Astrocyte (in vitro differentiated cells and primary cell): Measurements from ENCODE around the gene CENPF. TPM values are rescaled to one million over a fixed set of nuclear protein-coding genes. Genes with fewer than 3 reads are reported as not detected.
A peak's percentile ranks its signal among the peaks of the same experiment; 100 is the strongest.

ENCODE experiments used
- DNase-seq: peaks from one replicate; pipeline ENCODE4 v3.0.0-alpha.2; 2010; ENCODE audit warnings: low read depth
- FAIRE-seq: peaks from 2 replicates; lab custom pipeline; 2011; peaks lifted over from hg19 to GRCh38; lab: Jason Lieb, UNC
- H2AFZ ChIP-seq: 2 replicates; pipeline ENCODE4 v1.6.0; 2012; ENCODE audit warnings: low read depth, low read length, inconsistent platforms
- H3K27ac ChIP-seq: 2 replicates; pipeline ENCODE4 v1.5.1; 2011; ENCODE audit warnings: low read depth, low read length, inconsistent platforms
- H3K27me3 ChIP-seq: 2 replicates; pipeline ENCODE4 v1.6.0; 2011; ENCODE audit warnings: low read length, inconsistent platforms; ENCODE audit not compliant: insufficient read depth
- H3K36me3 ChIP-seq: 2 replicates; pipeline ENCODE4 v1.5.1; 2011; ENCODE audit warnings: low read length, inconsistent platforms; ENCODE audit not compliant: insufficient read depth
- H3K4me1 ChIP-seq: 2 replicates; pipeline ENCODE4 v1.5.1; 2011; ENCODE audit warnings: low read length, inconsistent platforms; ENCODE audit not compliant: insufficient read depth
- H3K4me2 ChIP-seq: 2 replicates; pipeline ENCODE4 v1.6.0; 2012; ENCODE audit warnings: low read length, inconsistent platforms
- H3K4me3 ChIP-seq: 2 replicates; pipeline ENCODE4 v1.5.1; 2011; ENCODE audit warnings: low read depth, mild to moderate bottlenecking, low read length, inconsistent platforms; ENCODE audit not compliant: insufficient read depth
- H3K79me2 ChIP-seq: 2 replicates; pipeline ENCODE4 v1.6.0; 2012; ENCODE audit warnings: mild to moderate bottlenecking, low read length, inconsistent platforms; ENCODE audit not compliant: insufficient read depth
- H3K9ac ChIP-seq: 2 replicates; pipeline ENCODE4 v1.6.0; 2012; ENCODE audit warnings: mild to moderate bottlenecking, low read length, inconsistent platforms
- H3K9me3 ChIP-seq: 2 replicates; pipeline ENCODE4 v1.5.1; 2012; ENCODE audit warnings: low read depth, mild to moderate bottlenecking, low read length, inconsistent platforms; ENCODE audit not compliant: insufficient read depth
- H4K20me1 ChIP-seq: 2 replicates; pipeline ENCODE4 v1.6.0; 2012; ENCODE audit warnings: low read length, inconsistent platforms; ENCODE audit not compliant: insufficient read depth
- H3K27ac Mint-ChIP-seq: one replicate; pipeline ENCODE4 v1.8.0; 2021; ENCODE audit warnings: mild to moderate bottlenecking, mixed read lengths; ENCODE audit not compliant: unreplicated experiment
- H3K27me3 Mint-ChIP-seq: one replicate; pipeline ENCODE4 v1.8.0; 2021; ENCODE audit warnings: low read depth, mixed read lengths; ENCODE audit not compliant: unreplicated experiment
- H3K36me3 Mint-ChIP-seq: one replicate; pipeline ENCODE4 v1.8.0; 2021; ENCODE audit warnings: low read depth, mixed read lengths; ENCODE audit not compliant: unreplicated experiment
- H3K4me1 Mint-ChIP-seq: one replicate; pipeline ENCODE4 v1.8.0; 2021; ENCODE audit warnings: low read depth, mixed read lengths; ENCODE audit not compliant: unreplicated experiment
- H3K4me3 Mint-ChIP-seq: one replicate; pipeline ENCODE4 v1.8.0; 2021; ENCODE audit warnings: mild to moderate bottlenecking, moderate library complexity, mixed read lengths; ENCODE audit not compliant: unreplicated experiment
- H3K9me3 Mint-ChIP-seq: one replicate; pipeline ENCODE4 v1.8.0; 2021; ENCODE audit warnings: mild to moderate bottlenecking, mixed read lengths; ENCODE audit not compliant: unreplicated experiment
- EZH2 ChIP-seq: IDR thresholded peaks from 2 replicates; pipeline ENCODE4 v1.6.1; 2012; ENCODE audit warnings: mild to moderate bottlenecking, low read length, inconsistent platforms; ENCODE audit not compliant: insufficient read depth
- total RNA-seq: library from RNA; stranded (reverse); gene quantifications from 2 replicates; pipeline ENCODE4 v1.2.1, GENCODE V29; 2021
- TF ChIP-seq, protein P1 (sequence below): IDR thresholded peaks from 2 replicates; pipeline ENCODE4 v1.5.1; 2011; ENCODE audit warnings: low read depth, mild to moderate bottlenecking, inconsistent platforms, low read length, moderate library complexity; ENCODE audit not compliant: insufficient read depth

CENPF gene
- total RNA-seq, 1 donor from 2014 or later, result 22.9 TPM

DNA sequence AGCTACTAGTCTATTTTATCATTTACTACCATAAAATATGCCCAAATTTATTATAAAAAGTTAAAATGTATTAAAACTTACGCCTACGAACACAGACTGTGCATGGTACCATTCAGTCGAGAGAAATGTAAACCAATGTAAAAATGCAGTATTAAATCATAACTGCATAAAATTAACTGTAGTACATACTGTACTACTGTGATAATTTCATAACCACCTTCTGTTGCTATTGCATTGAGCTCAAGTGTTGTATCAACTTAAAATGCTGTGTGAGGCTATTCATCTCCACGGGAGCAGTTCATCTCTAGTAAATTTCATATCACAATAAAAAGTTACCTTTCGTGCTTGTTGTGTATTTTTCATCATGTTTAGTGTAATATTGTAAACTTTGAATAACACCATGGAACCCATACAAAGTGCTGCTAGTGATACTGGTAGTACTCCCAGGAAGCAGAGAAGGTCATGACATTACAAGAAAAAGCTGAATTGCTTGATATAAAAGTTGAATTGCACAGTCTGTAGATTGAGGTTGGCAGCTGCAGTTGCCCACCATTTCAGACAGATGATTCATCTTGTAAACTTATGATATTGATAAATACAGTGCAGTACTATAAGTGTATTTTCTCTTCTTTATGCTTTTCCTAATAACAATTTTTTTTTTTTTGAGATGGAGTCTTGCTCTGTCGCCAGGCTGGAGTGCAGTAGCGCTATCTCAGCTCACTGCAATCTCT, 19.0 kb upstream of the CENPF start:
- no peaks in the 10 kb centered on the region for H3K27me3 Mint-ChIP-seq
- H3K9me3 Mint-ChIP-seq, result no peaks in the 10 kb centered on the region
- no peak for TF ChIP-seq EZH2
- TF ChIP-seq, protein P1, sequence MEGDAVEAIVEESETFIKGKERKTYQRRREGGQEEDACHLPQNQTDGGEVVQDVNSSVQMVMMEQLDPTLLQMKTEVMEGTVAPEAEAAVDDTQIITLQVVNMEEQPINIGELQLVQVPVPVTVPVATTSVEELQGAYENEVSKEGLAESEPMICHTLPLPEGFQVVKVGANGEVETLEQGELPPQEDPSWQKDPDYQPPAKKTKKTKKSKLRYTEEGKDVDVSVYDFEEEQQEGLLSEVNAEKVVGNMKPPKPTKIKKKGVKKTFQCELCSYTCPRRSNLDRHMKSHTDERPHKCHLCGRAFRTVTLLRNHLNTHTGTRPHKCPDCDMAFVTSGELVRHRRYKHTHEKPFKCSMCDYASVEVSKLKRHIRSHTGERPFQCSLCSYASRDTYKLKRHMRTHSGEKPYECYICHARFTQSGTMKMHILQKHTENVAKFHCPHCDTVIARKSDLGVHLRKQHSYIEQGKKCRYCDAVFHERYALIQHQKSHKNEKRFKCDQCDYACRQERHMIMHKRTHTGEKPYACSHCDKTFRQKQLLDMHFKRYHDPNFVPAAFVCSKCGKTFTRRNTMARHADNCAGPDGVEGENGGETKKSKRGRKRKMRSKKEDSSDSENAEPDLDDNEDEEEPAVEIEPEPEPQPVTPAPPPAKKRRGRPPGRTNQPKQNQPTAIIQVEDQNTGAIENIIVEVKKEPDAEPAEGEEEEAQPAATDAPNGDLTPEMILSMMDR, result no peak
- Histone ChIP-seq H4K20me1 (no peaks in the 10 kb centered on the region), H3K9me3 (no peaks in the 10 kb centered on the region), H3K9ac (no peak overlapping the region), H3K27ac (no peak overlapping the region), H3K4me3 (no peak overlapping the region), H3K36me3 (no peaks in the 10 kb centered on the region), H3K79me2 (no peaks in the 10 kb centered on the region), H3K27me3 (no peaks in the 10 kb centered on the region), H3K4me2 (no peak overlapping the region), H2AFZ (no peak overlapping the region), H3K4me1 (peaks cover 17% of the 10 kb centered on the region)
- FAIRE-seq, result no peak
- DNase-seq, result no peak
- peaks cover 26% of the 10 kb centered on the region for H3K4me1 Mint-ChIP-seq
- H3K4me3 Mint-ChIP-seq, result no peak overlapping the region
- no peaks in the 10 kb centered on the region for H3K36me3 Mint-ChIP-seq
- H3K27ac Mint-ChIP-seq, result peak overlapping the region; percentile 81

DNA sequence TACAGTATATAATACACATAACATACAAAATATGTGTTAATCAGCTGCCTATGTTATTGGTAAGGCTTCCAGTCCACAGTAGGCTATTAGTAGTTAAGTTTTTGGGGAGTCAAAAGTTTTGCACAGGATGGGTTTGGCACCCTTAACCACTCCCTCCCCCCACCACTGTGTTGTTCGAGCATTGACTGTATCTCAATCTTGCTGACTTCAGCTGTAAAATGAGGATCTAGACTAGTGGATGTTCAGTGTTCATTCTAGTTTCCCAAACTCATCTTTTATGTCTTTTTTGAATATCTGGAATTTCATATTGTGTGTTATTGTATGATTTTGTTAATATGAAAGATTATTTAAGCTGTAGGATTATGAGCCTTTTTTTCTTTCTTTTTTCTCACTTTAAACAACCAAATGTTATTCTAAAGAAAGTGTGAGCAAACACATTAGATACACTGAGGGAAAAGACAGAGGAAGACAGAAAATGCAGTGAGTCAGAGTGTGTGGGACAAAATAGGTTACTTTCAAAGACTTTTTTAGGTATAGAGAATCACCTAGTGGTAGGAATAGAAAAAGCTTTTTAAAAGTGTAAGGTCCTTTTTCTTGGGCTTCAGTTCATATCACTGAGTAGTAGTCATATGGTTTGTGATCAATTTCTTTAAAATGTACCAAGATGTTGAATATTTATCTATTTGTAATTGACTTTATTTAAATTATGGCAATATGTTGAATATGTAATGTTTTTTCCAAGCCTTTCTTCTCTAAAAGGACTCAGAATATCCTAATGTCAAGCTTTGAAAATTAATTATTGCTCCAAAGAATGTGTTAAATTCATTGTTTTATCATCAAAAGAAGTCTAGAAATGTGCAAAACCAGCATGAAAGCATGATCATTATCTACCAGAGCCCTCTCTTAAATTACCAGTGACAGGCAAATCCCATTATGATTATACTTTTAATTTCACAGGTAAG, 17.9 kb upstream of the CENPF start:
- H3K4me3 Mint-ChIP-seq, result no peak overlapping the region
- DNase-seq (peak; percentile 60), FAIRE-seq (peak; percentile 58)
- H3K27me3 ChIP-seq, result no peaks in the 10 kb centered on the region
- H3K4me3 ChIP-seq, result no peak overlapping the region
- TF ChIP-seq, protein P1, result peak; percentile 93
- TF ChIP-seq EZH2, result no peak
- H3K9me3 ChIP-seq, result no peaks in the 10 kb centered on the region
- peak overlapping the region; percentile 81 for H3K27ac Mint-ChIP-seq
- peaks cover 17% of the 10 kb centered on the region for H3K4me1 ChIP-seq
- H3K27ac ChIP-seq, result peak overlapping the region; percentile 11
- no peaks in the 10 kb centered on the region for H3K79me2 ChIP-seq
- no peaks in the 10 kb centered on the region for H3K36me3 Mint-ChIP-seq
- H3K4me1 Mint-ChIP-seq, result peaks cover 26% of the 10 kb centered on the region
- no peaks in the 10 kb centered on the region for H3K9me3 Mint-ChIP-seq
- H4K20me1 ChIP-seq, result no peaks in the 10 kb centered on the region
- peak overlapping the region; percentile 23 for H3K9ac ChIP-seq
- H3K27me3 Mint-ChIP-seq, result no peaks in the 10 kb centered on the region
- no peaks in the 10 kb centered on the region for H3K36me3 ChIP-seq
- peak overlapping the region; percentile 6 for H3K4me2 ChIP-seq
- no peak overlapping the region for H2AFZ ChIP-seq
